ENCODE results near the gene RUNDC1. TPM values are rescaled to one million over a fixed set of nuclear protein-coding genes. Genes with fewer than 3 reads are reported as not detected.

Gene RUNDC1
- total RNA-seq, 2 experiments from 2014 or later: 11.1 to 22.5 TPM

- Histone ChIP-seq H2AFZ (ENCODE audit: low read length) (no peak overlapping the region), H3K9me3 (ENCODE audit: low read length) (no peaks in the 10 kb centered on the region), H3K4me2 (ENCODE audit: low read length) (no peak overlapping the region), H3K79me2 (ENCODE audit: insufficient read depth, low read depth, low read length) (no peaks in the 10 kb centered on the region), H3K36me3 (ENCODE audit: insufficient read depth, low read length) (peaks cover 76% of the 10 kb centered on the region), H3K9me2 (ENCODE audit: insufficient read depth, low read length) (no peaks in the 10 kb centered on the region), H3K27ac (ENCODE audit: low read depth, low read length, poor library complexity, severe bottlenecking) (no peak overlapping the region), H3K4me1 (ENCODE audit: insufficient read depth, low read length, poor library complexity, severe bottlenecking) (no peaks in the 10 kb centered on the region), H3K4me3 (ENCODE audit: low read depth, low read length, poor library complexity, severe bottlenecking) (no peak overlapping the region), H4K20me1 (ENCODE audit: insufficient read depth, low read length) (no peaks in the 10 kb centered on the region)
- TF ChIP-seq, protein P1, sequence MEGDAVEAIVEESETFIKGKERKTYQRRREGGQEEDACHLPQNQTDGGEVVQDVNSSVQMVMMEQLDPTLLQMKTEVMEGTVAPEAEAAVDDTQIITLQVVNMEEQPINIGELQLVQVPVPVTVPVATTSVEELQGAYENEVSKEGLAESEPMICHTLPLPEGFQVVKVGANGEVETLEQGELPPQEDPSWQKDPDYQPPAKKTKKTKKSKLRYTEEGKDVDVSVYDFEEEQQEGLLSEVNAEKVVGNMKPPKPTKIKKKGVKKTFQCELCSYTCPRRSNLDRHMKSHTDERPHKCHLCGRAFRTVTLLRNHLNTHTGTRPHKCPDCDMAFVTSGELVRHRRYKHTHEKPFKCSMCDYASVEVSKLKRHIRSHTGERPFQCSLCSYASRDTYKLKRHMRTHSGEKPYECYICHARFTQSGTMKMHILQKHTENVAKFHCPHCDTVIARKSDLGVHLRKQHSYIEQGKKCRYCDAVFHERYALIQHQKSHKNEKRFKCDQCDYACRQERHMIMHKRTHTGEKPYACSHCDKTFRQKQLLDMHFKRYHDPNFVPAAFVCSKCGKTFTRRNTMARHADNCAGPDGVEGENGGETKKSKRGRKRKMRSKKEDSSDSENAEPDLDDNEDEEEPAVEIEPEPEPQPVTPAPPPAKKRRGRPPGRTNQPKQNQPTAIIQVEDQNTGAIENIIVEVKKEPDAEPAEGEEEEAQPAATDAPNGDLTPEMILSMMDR (conservative IDR thresholded peaks at IDR 0.05; ENCODE audit: low read length): no peak
- no peak for TF ChIP-seq EZH2phosphoT487 (IDR thresholded peaks at IDR 0.05; ENCODE audit: borderline replicate concordance, low read depth, low read length)
- DNase-seq (ENCODE audit: low spot score): no peak
- ChIA-PET CTCF (ENCODE audit: unreplicated experiment) (no interaction called here), POLR2A (interaction anchor here (0.6 kb wide), 1 partner anchor 19 kb away, joined by 3 read pairs; no protein-coding TSS in a partner anchor)
- no TSS peak for BruUV-seq (replicated peaks)
- intact Hi-C loops (cut with micrococcal nuclease; ENCODE audit: unreplicated experiment): no loop called here
Observed at GRCh38 chr17:42953669-42954068, 26.7 kb upstream of the RUNDC1 start.

GRCh38 chr17:42964161-42964932, 16.0 kb upstream of the RUNDC1 start, which contains the start of gene AARSD1:
TSS of gene AARSD1 (minus strand) at chr17:42964454. CDS start at chr17:42964440, 14 bp downstream.
- ChIA-PET CTCF (ENCODE audit: unreplicated experiment) (no interaction called here), POLR2A (interaction anchor here (0.6 kb wide), 1 partner anchor 704 kb away, joined by 3 read pairs; no protein-coding TSS in a partner anchor)
- peaks cover 31% of the 10 kb centered on the region for H3K4me1 ChIP-seq (ENCODE audit: insufficient read depth, low read length, poor library complexity, severe bottlenecking)
- peak within 1 kb of the TSS; percentile 96 for H3K4me2 ChIP-seq (ENCODE audit: low read length)
- H2AFZ ChIP-seq (ENCODE audit: low read length): peak within 1 kb of the TSS; percentile 100
- TF ChIP-seq EZH2phosphoT487 (IDR thresholded peaks at IDR 0.05; ENCODE audit: borderline replicate concordance, low read depth, low read length): no peak
- TF ChIP-seq, protein P1 (conservative IDR thresholded peaks at IDR 0.05; ENCODE audit: low read length): no peak; the same call in 1 of the 2 replicates
- no peaks in the 10 kb centered on the region for H3K9me3 ChIP-seq (ENCODE audit: low read length)
- H4K20me1 ChIP-seq (ENCODE audit: insufficient read depth, low read length): no peaks in the 10 kb centered on the region
- H3K27ac ChIP-seq (ENCODE audit: low read depth, low read length, poor library complexity, severe bottlenecking): peak within 1 kb of the TSS; percentile 41
- peaks cover 33% of the 10 kb centered on the region for H3K36me3 ChIP-seq (ENCODE audit: insufficient read depth, low read length)
- no peaks in the 10 kb centered on the region for H3K9me2 ChIP-seq (ENCODE audit: insufficient read depth, low read length)
- H3K4me3 ChIP-seq (ENCODE audit: low read depth, low read length, poor library complexity, severe bottlenecking): peak within 1 kb of the TSS; percentile 92
- peak; percentile 86 for DNase-seq (ENCODE audit: low spot score)
- peaks cover 14% of the 10 kb centered on the region; the same call in 1 of the 2 replicates for H3K79me2 ChIP-seq (ENCODE audit: insufficient read depth, low read depth, low read length)
- intact Hi-C loops (cut with micrococcal nuclease; ENCODE audit: unreplicated experiment): loop anchor here (1.0 kb wide), 1 partner anchor 21 kb away; no protein-coding TSS in a partner anchor
- BruUV-seq (replicated peaks): no TSS peak

DNA sequence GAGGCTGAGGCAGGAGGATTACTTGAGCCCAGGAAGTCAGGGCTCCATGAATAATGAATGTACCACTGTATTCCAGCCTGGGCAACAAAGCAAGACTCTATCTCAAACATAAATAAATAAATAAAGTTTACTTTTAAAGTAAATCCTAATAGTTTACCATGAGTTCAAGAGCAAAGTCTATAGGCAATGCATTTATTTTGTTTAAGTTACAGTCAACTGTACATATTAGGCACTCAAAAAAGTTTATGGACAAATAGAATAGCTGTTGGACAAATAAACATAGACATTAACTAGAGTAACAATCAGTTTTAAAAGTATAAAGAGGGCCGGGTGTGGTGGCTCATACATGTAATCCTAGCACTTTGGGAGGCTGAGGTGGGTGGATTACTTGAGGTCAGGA, 12.4 kb upstream of the RUNDC1 start:
- ChIA-PET POLR2A (interaction anchor here (0.8 to 1.5 kb wide), 4 partner anchors 12 to 144 kb away, joined by 3 to 5 read pairs (median 3); partner anchors contain the start of genes BECN1 and PTGES3L), CTCF (ENCODE audit: unreplicated experiment) (no interaction called here)
- H3K36me3 ChIP-seq (ENCODE audit: insufficient read depth, low read length): no peaks in the 10 kb centered on the region
- H3K27ac ChIP-seq (ENCODE audit: low read depth, low read length, poor library complexity, severe bottlenecking): no peak overlapping the region
- no peaks in the 10 kb centered on the region for H4K20me1 ChIP-seq (ENCODE audit: insufficient read depth, low read length)
- H3K4me2 ChIP-seq (ENCODE audit: low read length): no peak overlapping the region
- no peak for TF ChIP-seq EZH2phosphoT487 (IDR thresholded peaks at IDR 0.05; ENCODE audit: borderline replicate concordance, low read depth, low read length)
- H3K9me3 ChIP-seq (ENCODE audit: low read length): no peaks in the 10 kb centered on the region
- no TSS peak for BruUV-seq (replicated peaks)
- peaks cover 27% of the 10 kb centered on the region for H3K4me1 ChIP-seq (ENCODE audit: insufficient read depth, low read length, poor library complexity, severe bottlenecking)
- DNase-seq (ENCODE audit: low spot score): no peak
- no peak overlapping the region for H3K4me3 ChIP-seq (ENCODE audit: low read depth, low read length, poor library complexity, severe bottlenecking)
- intact Hi-C loops (cut with micrococcal nuclease; ENCODE audit: unreplicated experiment): no loop called here
- peaks cover 14% of the 10 kb centered on the region; the same call in 1 of the 2 replicates for H3K79me2 ChIP-seq (ENCODE audit: insufficient read depth, low read depth, low read length)
- H2AFZ ChIP-seq (ENCODE audit: low read length): no peak overlapping the region
- H3K9me2 ChIP-seq (ENCODE audit: insufficient read depth, low read length): no peaks in the 10 kb centered on the region

Measured in OCI-LY7 (cell line).